Upper lobe of left lung (tissue), 6 donors: Measurements from ENCODE around the gene TCP11. TPM values are rescaled to one million over a fixed set of nuclear protein-coding genes. Genes with fewer than 3 reads are reported as not detected.

ENCODE experiments used
- ATAC-seq, 2 donors: fragments of 200-7000 bp; cut with Tn5 transposase; one replicate each; pipeline ENCODE4 v1.9.1; 2022; ENCODE audit warnings: mild to moderate bottlenecking in 2 of 2, moderate library complexity in 2 of 2; ENCODE audit not compliant: low FRiP score in 2 of 2
- DNase-seq, 2 donors: peaks; one replicate each; pipeline ENCODE4 v3.0.0-alpha.2; 2019 to 2020
- H3K27ac ChIP-seq, 4 donors: fragments of 200-600 bp; sonication (generic); one replicate each; pipeline ENCODE4 v1.5.1; 2016 to 2019
- H3K27me3 ChIP-seq, 4 donors: fragments of 200-600 bp; sonication (generic); one replicate each; pipeline ENCODE4 v1.5.1; 2017 to 2019
- H3K36me3 ChIP-seq, 4 donors: fragments of 200-600 bp; sonication (generic); one replicate each; pipeline ENCODE4 v1.5.1; 2016 to 2019
- H3K4me1 ChIP-seq, 4 donors: fragments of 200-600 bp; sonication (generic); one replicate each; pipeline ENCODE4 v1.5.1; 2018 to 2019
- H3K4me3 ChIP-seq, 4 donors: fragments of 200-600 bp; sonication (generic); one replicate each; pipeline ENCODE4 v1.5.1; 2017 to 2019; ENCODE audit warnings: mild to moderate bottlenecking in 2 of 4, moderate library complexity in 1 of 4
- H3K9me3 ChIP-seq, 4 donors: fragments of 200-600 bp; sonication (generic); one replicate each; pipeline ENCODE4 v1.5.1; 2018 to 2019
- CTCF ChIP-seq, 6 experiments: fragments of 450-650 bp in 4 of 6; fragments of 200-600 bp in 2 of 6; sonication (generic) in 2 of 6; IDR thresholded peaks; one replicate each; pipeline ENCODE4 v1.5.1; 2016 to 2019; ENCODE audit warnings: antibody characterized with exemption in 6 of 6
- EP300 ChIP-seq, 4 donors: sonication (generic); formaldehyde crosslinking; IDR thresholded peaks; one replicate each; pipeline ENCODE4 v1.5.1; 2017; ENCODE audit warnings: antibody characterized with exemption in 4 of 4, control low read depth in 2 of 4
- POLR2A ChIP-seq, 4 donors: fragments of 450-650 bp; IDR thresholded peaks; one replicate each; pipeline ENCODE4 v1.5.1; 2016 to 2017; ENCODE audit warnings: antibody characterized with exemption in 4 of 4, mild to moderate bottlenecking in 2 of 4
- POLR2AphosphoS5 ChIP-seq, 2 donors: sonication (generic); formaldehyde crosslinking; IDR thresholded peaks; one replicate each; pipeline ENCODE4 v1.5.1; 2017; ENCODE audit warnings: antibody characterized with exemption in 2 of 2
- WGBS, 2 donors: methylation state at CpG; one replicate each; pipeline ENCODE4 v1.1.5; 2017 to 2018; 5-methylcytosine and 5-hydroxymethylcytosine counted together
- total RNA-seq, 6 donors: library from RNA; depleted of rRNA in 4 of 6; stranded (reverse); fragments of >200 nt in 4 of 6; gene quantifications; one replicate each; pipeline versions ENCODE4 v1.1.0 to v1.2.1, GENCODE V29; 2016 to 2021
- donor health status: DM: no; HTN: no; CAD: no; lungs with moderate emphysema.
- donor health status: DM: no; HTN: yes; CAD: no; lungs with severe emphysema.

TCP11 gene
- total RNA-seq, 6 donors from 2014 or later = 0.30 to 0.89 (median 0.46) TPM; not detected in 3

GRCh38 chr6:35174088-35174434 lies 32.9 kb upstream of the TCP11 start:
- DNase-seq = no peak
- Histone ChIP-seq H3K9me3 (no peaks in the 10 kb centered on the region), H3K36me3 (no peaks in the 10 kb centered on the region), H3K4me3 (no peak overlapping the region), H3K4me1 (no peaks in the 10 kb centered on the region), H3K27ac (no peak overlapping the region), H3K27me3 (no peaks in the 10 kb centered on the region)
- no peak for TF ChIP-seq POLR2A (IDR thresholded peaks at IDR 0.05)
- TF ChIP-seq POLR2AphosphoS5 (IDR thresholded peaks at IDR 0.05) = no peak
- TF ChIP-seq EP300 (IDR thresholded peaks at IDR 0.05) = no peak
- no peak for TF ChIP-seq CTCF (IDR thresholded peaks at IDR 0.05)
- ATAC-seq = no peak
- WGBS, 2 donors = 68 to 88% methylated on average over 1 to 2 of the region's 2 CpGs

- no peak overlapping the region for H3K4me3 ChIP-seq
- no peak overlapping the region for H3K27ac ChIP-seq
- no peak for ATAC-seq
- H3K4me1 ChIP-seq = peaks cover 0 to 3% (median 0%) of the 10 kb centered on the region in 4 donors
- H3K36me3 ChIP-seq = no peaks in the 10 kb centered on the region
- H3K9me3 ChIP-seq = no peaks in the 10 kb centered on the region
- DNase-seq = no peak
- no peaks in the 10 kb centered on the region for H3K27me3 ChIP-seq
- no peak for TF ChIP-seq EP300 (IDR thresholded peaks at IDR 0.05)
- TF ChIP-seq POLR2A (IDR thresholded peaks at IDR 0.05) = no peak
- no peak for TF ChIP-seq CTCF (IDR thresholded peaks at IDR 0.05)
- no peak for TF ChIP-seq POLR2AphosphoS5 (IDR thresholded peaks at IDR 0.05)
- 36 to 67% methylated on average over 6 to 7 of the region's 7 CpGs for WGBS, 2 donors
Observed at GRCh38 chr6:35173427-35174087, 32.4 kb upstream of the TCP11 start.

- Histone ChIP-seq H3K9me3 (no peaks in the 10 kb centered on the region), H3K36me3 (no peaks in the 10 kb centered on the region), H3K4me3 (no peak overlapping the region), H3K4me1 (peaks cover 0 to 7% (median 0%) of the 10 kb centered on the region in 4 donors), H3K27ac (no peak overlapping the region), H3K27me3 (no peaks in the 10 kb centered on the region)
- TF ChIP-seq CTCF (IDR thresholded peaks at IDR 0.05) = no peak
- no peak for TF ChIP-seq POLR2A (IDR thresholded peaks at IDR 0.05)
- no peak for TF ChIP-seq EP300 (IDR thresholded peaks at IDR 0.05)
- no peak for TF ChIP-seq POLR2AphosphoS5 (IDR thresholded peaks at IDR 0.05)
- DNase-seq (no peak), ATAC-seq (no peak)
- WGBS, 2 donors = 79% methylated on average over 5 of the region's 5 CpGs
Observed at GRCh38 chr6:35173044-35173426, 31.9 kb upstream of the TCP11 start.

- no peak overlapping the region for H3K27ac ChIP-seq
- DNase-seq = no peak
- no peaks in the 10 kb centered on the region for H3K9me3 ChIP-seq
- no peaks in the 10 kb centered on the region for H3K36me3 ChIP-seq
- no peak for ATAC-seq
- H3K4me1 ChIP-seq = peaks cover 0 to 19% (median under 1%) of the 10 kb centered on the region in 4 donors
- no peak overlapping the region for H3K4me3 ChIP-seq
- 83 to 84% methylated on average over 3 of the region's 3 CpGs for WGBS, 2 donors
- H3K27me3 ChIP-seq = no peaks in the 10 kb centered on the region
- TF ChIP-seq EP300 (IDR thresholded peaks at IDR 0.05) (no peak), POLR2A (IDR thresholded peaks at IDR 0.05) (no peak), POLR2AphosphoS5 (IDR thresholded peaks at IDR 0.05) (no peak), CTCF (IDR thresholded peaks at IDR 0.05) (no peak)
Observed at GRCh38 chr6:35170891-35171290, 29.8 kb upstream of the TCP11 start.

GRCh38 chr6:35170166-35170565 lies 29.0 kb upstream of the TCP11 start:
- Histone ChIP-seq H3K27ac (no peak overlapping the region), H3K9me3 (no peaks in the 10 kb centered on the region), H3K4me3 (no peak overlapping the region), H3K4me1 (peaks cover 0 to 19% (median 3%) of the 10 kb centered on the region in 4 donors), H3K27me3 (no peaks in the 10 kb centered on the region), H3K36me3 (no peaks in the 10 kb centered on the region)
- DNase-seq = no peak
- no peak for ATAC-seq
- WGBS, 2 donors = 73 to 79% methylated on average over 1 of the region's 1 CpG
- TF ChIP-seq EP300 (IDR thresholded peaks at IDR 0.05) (no peak), CTCF (IDR thresholded peaks at IDR 0.05) (no peak), POLR2A (IDR thresholded peaks at IDR 0.05) (no peak), POLR2AphosphoS5 (IDR thresholded peaks at IDR 0.05) (no peak)
